ENCODE results near the gene NT5M.
"Not testable (repeated sequence)": the region's sequence is repeated elsewhere in the genome, so short reads cannot be mapped to it uniquely, and the experiment has no call there.

NT5M gene

DNA sequence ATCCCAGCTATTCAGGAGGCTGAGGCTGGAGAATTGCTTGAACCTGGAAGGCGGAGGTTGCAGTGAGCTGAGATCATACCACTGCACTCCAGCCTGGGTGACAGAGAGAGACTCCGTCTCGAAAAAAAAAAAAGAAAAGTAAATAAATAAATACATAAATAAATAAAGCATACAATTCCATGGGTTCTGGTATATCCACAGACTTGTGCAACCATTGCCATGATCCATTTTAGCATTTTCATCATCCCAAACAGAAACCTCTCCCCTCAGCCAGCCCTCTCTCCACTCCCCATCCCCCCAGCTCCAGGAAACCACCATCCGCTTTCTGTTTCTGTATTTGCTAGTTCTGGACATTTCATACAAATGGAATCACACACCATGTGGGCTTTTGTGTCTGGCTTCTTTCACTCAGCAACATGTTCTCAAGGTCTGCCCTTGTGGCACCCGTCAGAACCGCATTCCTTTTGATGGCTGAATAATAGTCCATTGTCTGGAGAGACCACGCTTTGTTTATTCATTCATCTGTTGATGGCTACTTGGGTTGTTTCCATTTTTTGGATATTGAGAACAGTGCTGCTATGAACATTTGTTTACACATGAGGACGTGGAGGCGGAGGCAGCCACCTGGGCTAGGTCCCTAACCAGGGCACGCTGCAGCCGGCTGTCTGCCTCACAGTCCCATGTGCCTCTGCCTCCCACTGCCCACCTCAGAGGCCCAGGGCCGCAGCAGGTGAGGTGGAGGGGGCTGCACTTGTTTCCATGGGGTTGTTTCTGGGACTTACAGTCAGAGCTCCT is 76.2 kb downstream of the NT5M start:
- no peak for DNase-seq

DNA sequence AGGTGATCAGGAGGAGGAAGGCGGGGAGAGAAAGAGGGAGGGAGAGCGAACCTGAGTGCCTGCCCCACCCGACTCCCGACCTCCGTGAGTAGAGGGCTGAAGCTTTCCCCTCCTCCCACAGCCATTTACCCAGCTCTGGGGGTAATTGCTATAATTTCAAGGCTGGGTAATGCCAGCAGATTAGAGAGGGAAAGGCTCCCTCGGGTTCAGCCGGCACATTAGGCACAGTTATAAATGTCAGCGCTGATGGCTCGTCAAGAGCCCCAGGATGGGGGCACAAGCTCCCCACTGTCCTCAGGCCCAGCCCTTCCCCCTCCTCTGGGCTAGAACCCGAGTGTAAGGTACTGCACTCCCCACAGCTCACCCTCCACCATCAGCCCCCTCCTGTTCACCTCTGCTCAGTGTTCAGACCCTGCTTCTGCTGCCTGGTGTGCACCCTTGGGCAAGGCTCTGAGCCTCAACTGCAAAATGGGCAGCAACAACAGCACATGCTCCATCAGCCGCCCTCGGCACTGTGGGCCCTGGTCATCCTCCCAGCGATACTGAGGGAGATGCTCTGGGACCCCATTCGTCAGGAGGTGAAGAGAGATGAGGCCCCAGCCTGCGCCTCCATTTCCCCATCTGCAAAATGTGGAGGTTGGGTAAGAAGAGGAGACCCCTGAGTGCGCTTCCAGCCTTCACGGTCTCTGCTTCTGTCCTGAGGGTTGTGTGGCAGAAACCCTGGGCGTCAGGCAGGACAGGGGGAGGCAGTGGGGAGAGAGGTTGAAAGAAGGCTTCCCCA is 77.2 kb downstream of the NT5M start:
- DNase-seq: no peak

DNA sequence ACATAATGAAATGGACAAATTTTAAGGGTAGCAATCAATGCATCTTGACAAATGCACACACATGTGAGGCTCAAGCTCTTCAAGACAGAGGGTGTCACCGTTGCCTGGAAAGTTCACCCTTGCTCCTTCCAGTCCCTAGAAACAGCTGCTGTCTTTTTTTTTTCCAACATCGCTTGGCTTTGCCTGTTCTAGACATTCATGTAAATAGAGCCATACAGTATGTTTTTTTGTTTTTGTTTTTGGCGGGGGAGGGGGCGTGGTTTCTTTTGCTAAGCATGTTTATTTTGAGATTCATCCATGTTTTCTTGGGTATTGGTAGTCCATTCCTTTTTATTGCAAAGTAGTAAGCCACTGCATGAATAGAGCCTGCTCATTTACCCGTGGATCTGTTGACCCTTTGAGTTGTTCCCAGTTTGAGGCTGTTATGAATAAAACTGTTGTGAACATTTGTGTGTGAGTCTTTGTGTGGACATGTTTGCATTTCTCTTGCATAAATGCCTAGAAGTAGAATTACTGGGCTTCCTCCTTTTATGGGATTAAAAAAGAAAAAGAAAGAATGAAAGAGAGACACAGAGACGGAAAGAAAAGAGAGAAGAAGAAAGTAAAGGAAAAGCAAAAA is 78.4 kb downstream of the NT5M start:
- DNase-seq: no peak

DNA sequence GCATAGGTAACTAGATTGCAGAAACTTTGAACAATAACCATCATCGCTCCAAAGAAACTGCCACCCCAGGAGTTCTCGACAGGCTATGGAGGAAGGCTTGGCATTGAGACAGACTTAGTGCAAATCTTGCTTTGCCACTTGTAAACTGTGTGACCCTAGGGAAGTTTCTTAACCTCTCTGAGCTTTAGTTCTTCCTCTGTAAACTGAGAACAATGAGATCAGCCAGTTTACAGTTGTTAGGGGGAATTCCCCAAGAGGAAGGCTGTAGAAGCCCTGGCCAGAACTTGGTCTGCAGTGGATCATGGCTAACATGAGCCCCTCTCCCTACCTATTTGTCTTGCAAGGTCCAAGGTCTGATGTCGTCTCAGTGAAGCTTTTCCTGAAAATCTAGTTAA is 78.9 kb downstream of the NT5M start:
- no peak for DNase-seq

DNA sequence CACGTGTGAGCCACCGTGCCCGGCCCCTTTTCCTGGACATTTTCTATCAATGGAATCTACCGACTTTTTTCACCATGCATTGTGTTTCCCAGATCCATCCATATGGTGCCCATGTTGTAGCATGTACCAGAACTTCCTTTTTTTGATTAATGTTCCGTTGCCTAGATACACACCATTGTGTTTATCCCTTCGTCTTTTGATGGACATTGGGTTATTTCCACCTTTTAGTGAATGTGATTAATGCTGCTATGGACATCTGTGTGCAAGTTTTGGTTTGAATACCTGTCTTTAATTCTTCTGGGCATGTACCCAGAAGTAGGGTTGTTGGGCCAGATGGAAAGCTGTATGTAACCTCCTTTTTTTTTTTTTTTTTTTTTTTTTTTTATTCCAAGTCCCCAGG is 79.8 kb downstream of the NT5M start:
- no peak for DNase-seq

DNA sequence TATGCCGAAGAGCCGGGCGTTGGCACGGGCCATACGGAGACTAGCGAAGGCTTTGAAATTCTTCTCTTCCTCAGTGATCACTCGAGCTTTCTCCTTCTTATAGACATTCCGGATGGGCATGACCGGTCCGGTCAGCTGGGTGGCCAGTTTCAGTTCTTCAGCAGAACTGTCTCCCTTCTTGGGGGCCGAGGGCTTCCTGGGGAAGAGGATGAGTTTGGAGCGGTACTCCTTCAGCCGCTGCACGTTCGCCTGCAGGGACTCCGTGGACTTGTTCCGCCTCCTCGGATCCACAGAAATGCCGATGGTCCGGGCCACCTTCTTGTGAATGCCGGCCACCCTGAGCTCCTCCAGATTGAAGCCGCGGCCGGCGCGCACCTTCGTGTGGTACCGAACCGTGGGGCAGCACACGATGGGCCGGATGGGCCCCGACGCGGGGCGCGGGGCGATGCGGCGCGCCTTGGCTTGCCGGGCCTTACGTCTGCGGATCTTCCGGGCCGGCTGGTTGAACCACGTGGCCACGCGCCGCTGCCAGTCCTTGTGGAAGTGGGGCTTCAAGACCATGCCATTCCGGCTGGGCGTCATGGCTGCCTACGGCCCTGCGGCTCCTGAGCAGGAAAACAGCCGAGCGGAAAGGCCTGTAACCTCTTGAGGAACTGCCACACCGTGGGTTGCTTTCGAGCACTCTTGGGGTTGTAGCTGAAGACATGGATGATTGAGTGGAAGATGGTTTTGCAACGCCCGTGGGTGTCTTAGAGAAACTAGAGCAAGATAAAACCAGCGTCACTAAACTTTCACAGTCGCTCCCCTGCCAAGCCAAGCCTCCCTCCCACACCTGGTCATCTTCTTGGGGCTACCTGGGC is 80.5 kb downstream of the NT5M start:
- not testable (repeated sequence) for DNase-seq

DNA sequence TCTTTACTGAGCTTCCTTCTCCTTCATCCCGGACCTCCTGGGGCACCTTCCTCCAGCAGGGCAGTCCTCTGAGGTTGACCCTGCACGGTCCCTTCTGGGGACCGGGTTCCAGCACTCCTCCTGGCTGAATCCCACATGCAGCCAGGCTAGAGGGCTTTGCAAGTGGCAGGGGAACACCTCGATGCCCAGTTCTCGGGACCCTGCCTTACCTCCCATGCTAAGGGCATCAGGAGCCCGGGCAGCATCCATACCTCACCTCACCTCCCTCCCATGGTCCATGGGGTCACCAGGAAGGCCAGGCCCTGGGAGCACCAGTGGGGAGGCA is 81.1 kb downstream of the NT5M start:
- DNase-seq: no peak

DNA sequence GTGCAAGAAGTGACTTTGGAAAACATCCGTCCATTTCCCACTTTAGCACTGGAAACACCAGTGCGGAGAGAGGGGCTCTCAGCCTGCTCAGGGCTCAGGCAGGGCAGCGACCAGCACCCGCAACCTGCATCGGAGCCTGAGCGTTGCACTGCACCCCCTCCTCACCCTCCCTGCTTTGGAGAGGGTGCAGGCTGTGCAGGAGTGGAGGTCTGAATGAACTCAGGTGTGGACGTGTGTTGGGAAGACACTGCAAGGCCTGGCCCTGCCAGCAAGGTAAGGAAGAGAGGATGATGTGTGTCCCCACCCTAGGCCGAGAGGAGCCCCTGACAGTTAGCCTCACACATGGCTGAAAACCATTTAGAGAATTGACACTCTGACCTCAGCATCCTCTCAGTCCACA is 81.8 kb downstream of the NT5M start:
- DNase-seq: no peak

DNA sequence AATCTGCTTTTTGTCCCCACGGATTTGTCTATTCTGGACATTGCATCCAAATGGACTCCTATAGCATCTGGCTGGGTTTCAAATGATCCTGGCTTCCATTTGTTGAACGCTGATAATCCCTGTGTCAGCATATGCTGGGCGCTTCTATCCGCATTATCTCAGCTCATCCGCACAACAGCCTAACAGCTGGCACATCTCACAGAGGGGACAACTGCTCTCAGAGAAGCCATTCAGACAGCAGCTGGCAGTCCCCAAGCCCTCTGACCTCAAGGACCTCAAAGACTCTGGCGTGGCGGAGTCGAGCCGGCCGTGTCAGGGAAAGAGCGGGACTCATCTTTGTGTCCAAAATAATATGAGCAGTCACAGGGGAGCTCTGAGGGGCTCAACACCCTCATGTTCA is 82.3 kb downstream of the NT5M start:
- no peak for DNase-seq

DNA sequence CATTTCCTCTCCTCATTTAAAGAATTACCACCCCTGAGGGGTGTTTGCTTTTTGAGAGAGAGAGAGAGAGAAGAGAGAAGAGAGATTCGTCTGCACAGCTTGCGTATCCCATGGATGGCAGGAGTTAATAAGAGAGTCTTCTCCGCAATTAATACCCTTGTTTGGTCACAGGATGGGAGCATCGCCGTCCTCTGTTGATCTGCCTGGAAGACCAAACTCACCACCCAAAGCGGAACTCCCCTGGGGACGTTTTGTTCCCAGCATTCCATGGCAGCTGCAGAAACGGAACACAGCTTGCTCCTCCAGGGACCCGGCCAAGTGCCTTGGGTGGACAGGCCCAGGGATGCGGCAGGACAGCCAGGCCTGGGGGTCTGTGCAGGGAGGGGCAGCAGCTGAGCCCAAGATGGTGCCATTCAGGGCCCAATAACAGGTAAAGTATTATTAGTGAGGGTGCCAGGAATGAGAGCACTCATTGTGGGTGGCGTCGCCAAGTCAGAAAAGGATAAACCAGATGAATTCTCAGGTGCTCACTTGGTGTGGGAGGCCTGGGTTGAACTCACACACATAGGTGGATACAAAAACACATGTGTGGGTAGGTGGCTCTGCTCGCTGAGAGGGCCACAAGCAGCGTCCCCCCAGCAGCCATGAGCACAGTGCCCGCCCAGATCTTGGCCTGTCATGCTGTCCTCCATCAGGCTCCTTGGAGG is 83.1 kb downstream of the NT5M start:
- DNase-seq: no peak

DNA sequence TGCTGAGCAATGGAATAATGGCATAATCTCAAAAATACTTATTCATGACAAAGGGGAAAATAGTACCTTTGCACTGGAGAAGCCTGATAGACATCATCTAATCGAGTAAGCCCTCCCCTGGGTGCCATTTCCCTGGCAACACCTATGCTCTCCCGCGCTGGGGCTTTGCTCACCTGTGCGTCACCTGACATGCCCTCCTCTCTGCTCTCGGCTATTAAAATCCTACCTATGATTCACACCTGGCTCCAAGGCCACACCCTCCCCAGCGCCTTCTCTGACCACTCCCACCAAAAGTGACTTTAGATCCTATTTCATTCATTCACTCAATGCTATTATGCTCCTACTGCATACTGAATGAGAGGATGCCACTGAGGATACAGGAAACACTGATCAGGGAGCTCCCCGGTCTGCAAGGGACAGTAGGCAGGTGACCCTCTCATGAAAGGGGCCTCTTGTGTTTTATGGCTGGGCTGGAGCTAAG is 83.9 kb downstream of the NT5M start:
- no peak for DNase-seq

DNA sequence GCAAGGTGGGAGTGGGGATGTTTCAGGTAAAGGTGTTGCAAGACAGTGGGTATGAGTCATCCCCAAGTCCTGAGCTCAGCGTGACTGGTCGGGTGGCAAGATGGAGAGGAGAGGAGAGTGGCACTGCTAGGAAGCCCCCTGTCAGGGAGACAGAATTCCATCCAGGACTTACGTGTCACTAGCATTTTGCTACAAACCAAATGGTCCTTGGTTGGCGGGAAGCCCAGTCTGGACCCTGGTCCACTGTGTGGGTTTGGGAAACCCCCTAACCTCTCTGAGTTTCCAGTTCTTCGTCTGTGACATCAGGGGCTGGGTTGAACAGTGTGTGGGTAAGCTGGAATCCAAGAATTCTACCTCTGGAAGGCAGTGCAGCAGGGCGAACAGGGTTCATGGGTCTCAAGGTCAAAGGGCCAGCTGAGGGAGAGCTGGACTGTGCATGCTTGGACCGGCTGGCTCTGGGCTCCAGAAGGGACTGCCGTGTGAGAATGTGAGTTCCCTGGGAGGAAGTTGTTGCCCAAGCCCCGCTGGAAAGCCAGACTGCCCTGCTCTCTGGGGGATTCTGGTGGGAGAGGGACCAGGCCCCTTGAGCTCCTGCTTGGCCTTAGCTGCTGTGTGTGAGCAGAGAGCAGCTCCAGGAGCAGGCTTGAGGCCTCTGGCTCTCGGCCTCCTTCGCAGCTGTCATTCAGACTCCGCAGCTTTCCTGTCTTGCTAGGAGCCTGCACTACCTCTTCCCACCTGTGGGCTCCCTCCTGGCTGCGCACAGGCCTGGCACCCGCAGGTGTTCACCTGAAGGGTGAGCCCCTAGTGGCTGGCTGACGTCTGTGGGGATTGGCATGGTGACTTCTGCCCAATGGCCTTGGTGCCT is 84.6 kb downstream of the NT5M start:
- peak; percentile 59 for DNase-seq

DNA sequence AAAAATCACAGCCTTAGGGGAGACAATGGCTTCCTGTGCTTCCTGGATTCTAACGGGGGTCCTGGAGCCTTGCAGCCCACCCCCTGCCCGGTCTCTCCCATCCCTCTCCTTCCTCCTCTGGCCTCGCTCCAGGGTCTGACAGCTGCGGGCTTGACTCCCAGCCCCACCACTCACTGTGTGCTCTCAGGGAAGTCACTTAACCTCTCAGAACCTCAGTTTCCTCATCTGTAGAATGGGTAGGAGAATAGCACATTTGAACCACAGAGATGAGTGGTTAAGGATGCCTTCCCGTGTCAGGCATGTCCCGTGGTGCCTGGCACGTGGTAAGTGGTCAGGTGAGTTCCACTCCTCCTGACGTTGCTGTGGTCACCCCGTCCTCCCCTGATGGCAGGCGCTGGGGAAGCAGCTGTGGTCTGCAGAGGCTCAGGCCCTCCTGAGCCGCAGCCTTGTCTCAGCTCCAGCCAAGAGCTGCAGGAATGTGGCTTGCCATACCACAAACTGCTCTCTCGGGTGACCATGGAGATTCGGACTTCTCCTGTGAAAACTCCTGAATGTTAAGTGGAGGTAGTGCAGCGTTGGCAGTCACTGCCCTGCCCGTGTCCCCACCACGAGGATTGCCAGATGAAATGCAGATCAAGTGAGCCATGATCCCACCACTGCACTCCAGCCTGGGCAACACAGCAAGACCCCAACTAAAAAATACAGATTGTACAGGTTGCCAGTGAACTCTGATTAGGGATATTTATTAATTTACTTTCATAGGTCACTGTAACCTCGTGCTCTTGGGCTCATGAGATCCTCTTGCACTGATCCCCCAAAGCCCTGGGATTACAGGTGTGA is 85.7 kb downstream of the NT5M start:
- DNase-seq: no peak

DNA sequence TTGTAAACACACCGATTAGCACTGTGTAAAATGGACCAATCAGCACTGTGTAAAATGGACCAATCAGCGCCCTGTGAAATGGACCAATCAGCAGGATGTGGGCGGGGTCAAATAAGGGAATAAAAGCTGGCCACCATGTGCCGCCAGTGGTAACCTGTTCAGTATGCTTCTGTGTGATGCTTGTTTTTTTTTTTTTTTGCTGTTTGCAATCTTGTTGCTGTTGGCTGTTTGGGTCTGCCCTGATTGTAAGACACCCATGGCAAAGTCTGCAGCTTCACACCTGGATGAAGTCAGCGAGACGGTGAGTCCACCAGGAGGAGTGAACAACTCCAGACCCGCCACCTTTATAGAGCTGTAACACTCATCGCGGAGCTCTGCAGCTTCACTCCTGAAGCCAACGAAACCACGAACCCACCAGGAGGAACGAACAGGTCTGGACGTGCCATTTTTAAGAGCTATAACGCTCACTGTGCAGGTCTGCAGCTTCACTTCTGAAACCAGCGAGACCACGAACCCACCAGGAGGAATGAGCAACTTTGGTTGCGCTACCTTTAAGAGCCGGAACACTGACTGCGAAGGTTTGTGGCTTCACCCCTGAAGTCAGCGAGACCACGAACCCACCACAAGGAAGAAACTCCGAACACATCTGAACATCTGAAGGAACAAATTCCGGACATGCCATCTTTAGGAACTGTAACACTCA is 88.6 kb downstream of the NT5M start:
- DNase-seq: no peak

DNA sequence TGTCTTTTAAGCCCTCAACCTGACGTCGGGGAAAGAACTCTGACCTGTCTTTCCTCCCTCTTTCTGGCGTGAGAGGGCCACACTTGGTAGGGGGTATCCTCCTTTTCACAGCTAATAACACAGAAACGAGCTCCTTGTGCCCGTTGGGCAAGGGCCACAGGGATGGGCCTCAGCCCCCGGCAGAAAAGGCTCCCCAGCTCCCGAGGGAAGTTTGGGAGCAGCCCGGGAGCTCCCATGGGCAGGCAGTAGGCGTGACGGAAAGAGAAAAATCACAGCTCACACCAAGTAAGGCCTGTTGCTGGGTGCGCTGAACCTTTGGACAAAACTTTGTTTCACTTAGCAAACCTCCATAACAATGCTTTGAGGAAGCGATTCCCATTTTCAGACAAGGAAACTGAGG is 90.8 kb downstream of the NT5M start:
- no peak for DNase-seq

DNA sequence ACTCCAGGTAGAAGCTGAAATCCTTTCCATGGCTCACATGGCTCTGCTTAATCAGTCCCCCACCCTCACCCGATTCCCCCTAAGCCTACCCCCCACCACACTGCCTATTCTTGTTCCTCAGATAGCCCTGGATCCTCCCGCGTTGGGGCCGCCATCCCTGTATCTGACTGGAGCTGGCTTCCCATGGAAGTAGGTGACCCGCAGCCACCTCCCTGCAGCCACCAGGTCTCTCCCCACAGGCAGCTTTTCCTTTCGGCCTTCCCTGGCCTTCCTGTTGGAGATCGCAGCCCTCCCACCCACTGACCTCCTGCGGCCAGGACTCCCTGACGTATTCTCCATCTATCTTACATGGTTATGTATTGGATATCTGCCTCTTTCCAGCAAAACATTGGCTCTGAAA is 91.3 kb downstream of the NT5M start:
- DNase-seq: no peak

DNA sequence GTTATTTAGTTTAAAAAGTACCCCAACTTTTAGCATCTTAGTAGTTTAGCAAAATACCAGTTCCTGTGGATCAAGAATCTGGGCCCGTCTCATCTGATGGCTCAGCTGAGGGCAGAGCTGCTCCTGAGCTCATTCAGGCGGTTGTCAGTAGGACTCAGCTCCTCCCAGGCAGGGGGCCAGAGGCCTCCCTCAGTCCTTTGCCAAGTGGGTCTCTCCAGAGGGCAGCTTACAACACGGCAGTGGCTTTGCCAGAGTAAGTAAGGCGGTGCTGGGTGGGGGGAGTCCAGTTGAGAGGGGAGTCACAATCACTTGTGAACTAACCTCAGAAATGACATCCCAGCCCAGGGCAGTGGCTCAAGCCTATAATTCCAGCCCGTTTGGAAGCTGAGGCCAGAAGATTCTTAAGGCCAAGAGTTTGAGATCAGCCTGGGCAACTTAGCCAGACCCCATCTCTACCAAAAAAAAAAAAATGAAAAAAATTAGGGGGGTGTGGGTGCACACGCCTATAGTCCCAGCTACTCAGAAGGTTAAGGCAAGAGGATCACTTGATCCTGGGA is 92.2 kb downstream of the NT5M start:
- DNase-seq: no peak

DNA sequence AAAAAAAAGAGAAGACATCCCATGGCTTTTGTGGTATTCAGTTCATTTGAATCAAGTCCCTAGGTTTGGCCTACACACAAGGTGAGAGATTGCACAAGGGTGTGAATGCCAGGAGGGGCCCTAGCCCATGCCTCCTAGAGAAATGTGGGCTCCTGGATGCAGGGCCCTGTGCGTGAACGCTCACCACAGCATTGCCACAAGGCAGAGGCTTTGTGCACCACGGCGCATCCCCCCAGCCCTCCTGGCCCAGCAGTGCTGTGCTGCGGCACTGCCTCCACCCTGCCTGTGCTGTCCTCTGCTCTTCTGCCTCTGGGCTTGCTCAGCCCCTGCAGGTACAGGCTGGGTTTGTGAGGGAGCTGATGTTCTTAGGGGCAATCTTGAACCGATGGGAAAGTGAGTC is 92.7 kb downstream of the NT5M start:
- DNase-seq: no peak
